Measurements from ENCODE around the gene MTOR.

DNA sequence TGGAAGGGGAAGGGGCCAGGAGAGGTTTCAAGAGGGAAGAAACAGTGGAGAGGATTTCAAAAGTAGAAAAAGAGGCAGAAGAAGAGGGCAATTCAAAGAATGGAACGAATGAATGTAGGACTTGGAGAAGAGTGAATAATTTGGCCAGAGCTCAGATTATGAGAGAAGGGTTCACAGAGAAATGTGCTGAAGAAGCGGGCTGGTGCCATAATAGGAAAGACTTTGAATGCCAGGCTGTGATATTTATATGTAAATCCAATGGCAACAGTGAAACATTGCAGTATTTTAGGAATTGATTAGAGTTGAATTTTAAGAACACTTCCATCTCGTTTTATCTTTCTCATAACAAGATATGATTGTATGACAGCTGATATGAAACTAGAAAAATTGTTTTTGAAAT, 109.2 kb downstream of the MTOR start:
- TF ChIP-seq SIN3A (IDR thresholded peaks at IDR 0.05; ENCODE audit: borderline replicate concordance, insufficient read depth, low read length) (no peak), FOXP2 (optimal IDR thresholded peaks at IDR 0.05; ENCODE audit: borderline replicate concordance, extremely low read depth, extremely low read length, insufficient read depth) (no peak), POLR2AphosphoS5 (IDR thresholded peaks at IDR 0.05; ENCODE audit: low read depth, low read length) (no peak)

Measured in PFSK-1 (cell line).